Right lobe of liver (tissue), 4 donors: ENCODE data around the gene MTNR1A.

Experiments used
- CTCF ChIP-seq, 4 donors: fragments of 200-600 bp in 3 of 4; fragments of 450-650 bp in 1 of 4; IDR thresholded peaks; one replicate each; pipeline versions ENCODE4 v1.5.1 to v1.8.0; 2016 to 2022; ENCODE audit warnings: antibody characterized with exemption in 4 of 4, mild to moderate bottlenecking in 2 of 4
- POLR2A ChIP-seq: fragments of 450-650 bp; IDR thresholded peaks from one replicate; pipeline ENCODE4 v1.6.1; 2017; ENCODE audit warnings: antibody characterized with exemption, mild to moderate bottlenecking
- donor health status: DM: no; HTN: no; CAD: no.
- donor health status: DM: no; HTN: no; CAD: no.
- donor health status: DM: no; HTN: yes; CAD: no.

GRCh38 chr4:186557061-186557460, 1.7 kb upstream of the MTNR1A start:
- no peak for TF ChIP-seq CTCF (IDR thresholded peaks at IDR 0.05)
- no peak for TF ChIP-seq POLR2A
